ENCODE data around the gene KANK4.
"Not testable (repeated sequence)": the region's sequence is repeated elsewhere in the genome, so short reads cannot be mapped to it uniquely, and the experiment has no call there.

The KANK4 gene

GRCh38 chr1:62224182-62224581 is 95.1 kb downstream of the KANK4 start:
- no peak overlapping the region for H3K4me3 ChIP-seq (ENCODE audit: low read length in 2 of 2)
- H3K9me3 ChIP-seq (ENCODE audit: control insufficient read depth in 2 of 2, low read length in 2 of 2), result no peaks in the 10 kb centered on the region
- H3K36me3 ChIP-seq (ENCODE audit: control insufficient read depth in 2 of 2, insufficient read depth in 2 of 2, low read length in 2 of 2), result no peaks in the 10 kb centered on the region
- H3K9ac ChIP-seq (ENCODE audit: low read length in 2 of 2), result no peak overlapping the region
- H3K27me3 ChIP-seq (ENCODE audit: control insufficient read depth in 1 of 2, insufficient read depth in 2 of 2, low read length in 2 of 2), result peaks cover 0 to 3% of the 10 kb centered on the region in 2 donors
- H3K27ac ChIP-seq (ENCODE audit: low read length), result no peak overlapping the region
- H3K4me1 ChIP-seq (ENCODE audit: control insufficient read depth, insufficient read depth, low read length), result no peaks in the 10 kb centered on the region

GRCh38 chr1:62222321-62222720 is 96.9 kb downstream of the KANK4 start:
- no peaks in the 10 kb centered on the region for H3K27me3 ChIP-seq (ENCODE audit: control insufficient read depth in 1 of 2, insufficient read depth in 2 of 2, low read length in 2 of 2)
- no peak overlapping the region for H3K4me3 ChIP-seq (ENCODE audit: low read length in 2 of 2)
- no peaks in the 10 kb centered on the region for H3K36me3 ChIP-seq (ENCODE audit: control insufficient read depth in 2 of 2, insufficient read depth in 2 of 2, low read length in 2 of 2)
- no peaks in the 10 kb centered on the region for H3K4me1 ChIP-seq (ENCODE audit: control insufficient read depth, insufficient read depth, low read length)
- H3K27ac ChIP-seq (ENCODE audit: low read length), result no peak overlapping the region
- no peak overlapping the region for H3K9ac ChIP-seq (ENCODE audit: low read length in 2 of 2)
- no peaks in the 10 kb centered on the region for H3K9me3 ChIP-seq (ENCODE audit: control insufficient read depth in 2 of 2, low read length in 2 of 2)

- Histone ChIP-seq H3K9ac (ENCODE audit: low read length in 2 of 2) (no peak overlapping the region), H3K36me3 (ENCODE audit: control insufficient read depth in 2 of 2, insufficient read depth in 2 of 2, low read length in 2 of 2) (no peaks in the 10 kb centered on the region)
Measured at GRCh38 chr1:62221171-62221570, 98.1 kb downstream of the KANK4 start.

GRCh38 chr1:62220456-62220855 is 98.8 kb downstream of the KANK4 start:
- not testable (repeated sequence) for H3K9me3 ChIP-seq (ENCODE audit: control insufficient read depth in 2 of 2, low read length in 2 of 2); H3K36me3 ChIP-seq (ENCODE audit: control insufficient read depth in 2 of 2, insufficient read depth in 2 of 2, low read length in 2 of 2); H3K4me1 ChIP-seq (ENCODE audit: control insufficient read depth, insufficient read depth, low read length); H3K27ac ChIP-seq (ENCODE audit: low read length); H3K27me3 ChIP-seq (ENCODE audit: control insufficient read depth in 1 of 2, insufficient read depth in 2 of 2, low read length in 2 of 2); H3K9ac ChIP-seq (ENCODE audit: low read length in 2 of 2); H3K4me3 ChIP-seq (ENCODE audit: low read length in 2 of 2)

More at GRCh38 chr1:62221171-62221570, 98.1 kb downstream of the KANK4 start:
- H3K27me3 ChIP-seq (ENCODE audit: control insufficient read depth in 1 of 2, insufficient read depth in 2 of 2, low read length in 2 of 2), result no peaks in the 10 kb centered on the region
- no peaks in the 10 kb centered on the region for H3K4me1 ChIP-seq (ENCODE audit: control insufficient read depth, insufficient read depth, low read length)
- no peak overlapping the region for H3K4me3 ChIP-seq (ENCODE audit: low read length in 2 of 2)
- no peaks in the 10 kb centered on the region for H3K9me3 ChIP-seq (ENCODE audit: control insufficient read depth in 2 of 2, low read length in 2 of 2)
- no peak overlapping the region for H3K27ac ChIP-seq (ENCODE audit: low read length)

- Histone ChIP-seq H3K4me1 (ENCODE audit: control insufficient read depth, insufficient read depth, low read length) (no peaks in the 10 kb centered on the region), H3K9ac (ENCODE audit: low read length in 2 of 2) (no peak overlapping the region), H3K4me3 (ENCODE audit: low read length in 2 of 2) (no peak overlapping the region), H3K9me3 (ENCODE audit: control insufficient read depth in 2 of 2, low read length in 2 of 2) (no peaks in the 10 kb centered on the region), H3K36me3 (ENCODE audit: control insufficient read depth in 2 of 2, insufficient read depth in 2 of 2, low read length in 2 of 2) (no peaks in the 10 kb centered on the region), H3K27me3 (ENCODE audit: control insufficient read depth in 1 of 2, insufficient read depth in 2 of 2, low read length in 2 of 2) (no peaks in the 10 kb centered on the region), H3K27ac (ENCODE audit: low read length) (no peak overlapping the region)
Measured at GRCh38 chr1:62218604-62219003, 100.6 kb downstream of the KANK4 start.

GRCh38 chr1:62213075-62213914 is 105.9 kb downstream of the KANK4 start:
- H3K27ac ChIP-seq (ENCODE audit: low read length), result no peak overlapping the region
- H3K9me3 ChIP-seq (ENCODE audit: control insufficient read depth in 2 of 2, low read length in 2 of 2), result peaks cover 3 to 15% of the 10 kb centered on the region in 2 donors
- H3K27me3 ChIP-seq (ENCODE audit: control insufficient read depth in 1 of 2, insufficient read depth in 2 of 2, low read length in 2 of 2), result no peaks in the 10 kb centered on the region
- no peak overlapping the region for H3K9ac ChIP-seq (ENCODE audit: low read length in 2 of 2)
- H3K4me1 ChIP-seq (ENCODE audit: control insufficient read depth, insufficient read depth, low read length), result no peaks in the 10 kb centered on the region
- H3K36me3 ChIP-seq (ENCODE audit: control insufficient read depth in 2 of 2, insufficient read depth in 2 of 2, low read length in 2 of 2), result no peaks in the 10 kb centered on the region
- H3K4me3 ChIP-seq (ENCODE audit: low read length in 2 of 2), result no peak overlapping the region

GRCh38 chr1:62212411-62212810 is 106.8 kb downstream of the KANK4 start:
- H3K36me3 ChIP-seq (ENCODE audit: control insufficient read depth in 2 of 2, insufficient read depth in 2 of 2, low read length in 2 of 2), result no peaks in the 10 kb centered on the region
- no peaks in the 10 kb centered on the region for H3K4me1 ChIP-seq (ENCODE audit: control insufficient read depth, insufficient read depth, low read length)
- no peak overlapping the region for H3K9ac ChIP-seq (ENCODE audit: low read length in 2 of 2)
- H3K9me3 ChIP-seq (ENCODE audit: control insufficient read depth in 2 of 2, low read length in 2 of 2), result peaks cover 3 to 15% of the 10 kb centered on the region in 2 donors
- H3K4me3 ChIP-seq (ENCODE audit: low read length in 2 of 2), result no peak overlapping the region
- H3K27me3 ChIP-seq (ENCODE audit: control insufficient read depth in 1 of 2, insufficient read depth in 2 of 2, low read length in 2 of 2), result no peaks in the 10 kb centered on the region
- H3K27ac ChIP-seq (ENCODE audit: low read length), result no peak overlapping the region

GRCh38 chr1:62210960-62211359 is 108.3 kb downstream of the KANK4 start:
- no peaks in the 10 kb centered on the region for H3K27me3 ChIP-seq (ENCODE audit: control insufficient read depth in 1 of 2, insufficient read depth in 2 of 2, low read length in 2 of 2)
- H3K9ac ChIP-seq (ENCODE audit: low read length in 2 of 2), result no peak overlapping the region
- peaks cover 3 to 15% of the 10 kb centered on the region in 2 donors for H3K9me3 ChIP-seq (ENCODE audit: control insufficient read depth in 2 of 2, low read length in 2 of 2)

GRCh38 chr1:62209931-62210595 is 109.2 kb downstream of the KANK4 start:
- no peaks in the 10 kb centered on the region for H3K4me1 ChIP-seq (ENCODE audit: control insufficient read depth, insufficient read depth, low read length)
- no peaks in the 10 kb centered on the region for H3K36me3 ChIP-seq (ENCODE audit: control insufficient read depth in 2 of 2, insufficient read depth in 2 of 2, low read length in 2 of 2)
- no peaks in the 10 kb centered on the region for H3K27me3 ChIP-seq (ENCODE audit: control insufficient read depth in 1 of 2, insufficient read depth in 2 of 2, low read length in 2 of 2)
- no peak overlapping the region for H3K27ac ChIP-seq (ENCODE audit: low read length)
- no peak overlapping the region for H3K4me3 ChIP-seq (ENCODE audit: low read length in 2 of 2)
- no peak overlapping the region for H3K9ac ChIP-seq (ENCODE audit: low read length in 2 of 2)
- peaks cover 3 to 15% of the 10 kb centered on the region in 2 donors for H3K9me3 ChIP-seq (ENCODE audit: control insufficient read depth in 2 of 2, low read length in 2 of 2)

More at GRCh38 chr1:62210960-62211359, 108.3 kb downstream of the KANK4 start:
- Histone ChIP-seq H3K36me3 (ENCODE audit: control insufficient read depth in 2 of 2, insufficient read depth in 2 of 2, low read length in 2 of 2) (no peaks in the 10 kb centered on the region), H3K27ac (ENCODE audit: low read length) (no peak overlapping the region), H3K4me1 (ENCODE audit: control insufficient read depth, insufficient read depth, low read length) (no peaks in the 10 kb centered on the region), H3K4me3 (ENCODE audit: low read length in 2 of 2) (no peak overlapping the region)

GRCh38 chr1:62208970-62209369 is 110.3 kb downstream of the KANK4 start:
- no peaks in the 10 kb centered on the region for H3K27me3 ChIP-seq (ENCODE audit: control insufficient read depth in 1 of 2, insufficient read depth in 2 of 2, low read length in 2 of 2)
- H3K4me3 ChIP-seq (ENCODE audit: low read length in 2 of 2), result no peak overlapping the region
- H3K27ac ChIP-seq (ENCODE audit: low read length), result no peak overlapping the region
- no peaks in the 10 kb centered on the region for H3K36me3 ChIP-seq (ENCODE audit: control insufficient read depth in 2 of 2, insufficient read depth in 2 of 2, low read length in 2 of 2)
- peaks cover 3 to 15% of the 10 kb centered on the region in 2 donors for H3K9me3 ChIP-seq (ENCODE audit: control insufficient read depth in 2 of 2, low read length in 2 of 2)
- H3K9ac ChIP-seq (ENCODE audit: low read length in 2 of 2), result no peak overlapping the region
- H3K4me1 ChIP-seq (ENCODE audit: control insufficient read depth, insufficient read depth, low read length), result no peaks in the 10 kb centered on the region

GRCh38 chr1:62208087-62208486 is 111.1 kb downstream of the KANK4 start:
- H3K27ac ChIP-seq (ENCODE audit: low read length), result no peak overlapping the region
- no peak overlapping the region for H3K9ac ChIP-seq (ENCODE audit: low read length in 2 of 2)
- H3K4me1 ChIP-seq (ENCODE audit: control insufficient read depth, insufficient read depth, low read length), result no peaks in the 10 kb centered on the region
- H3K9me3 ChIP-seq (ENCODE audit: control insufficient read depth in 2 of 2, low read length in 2 of 2), result peaks cover under 1 to 15% of the 10 kb centered on the region in 2 donors
- no peaks in the 10 kb centered on the region for H3K27me3 ChIP-seq (ENCODE audit: control insufficient read depth in 1 of 2, insufficient read depth in 2 of 2, low read length in 2 of 2)
- no peak overlapping the region for H3K4me3 ChIP-seq (ENCODE audit: low read length in 2 of 2)
- H3K36me3 ChIP-seq (ENCODE audit: control insufficient read depth in 2 of 2, insufficient read depth in 2 of 2, low read length in 2 of 2), result no peaks in the 10 kb centered on the region
